ENCODE data around the gene SNRPE.

The SNRPE gene

GRCh38 chr1:203873094-203873493 lies 11.7 kb downstream of the SNRPE start:
- FAIRE-seq: no peak
- DNase-seq (ENCODE audit: insufficient read length, low spot score): no peak

DNA sequence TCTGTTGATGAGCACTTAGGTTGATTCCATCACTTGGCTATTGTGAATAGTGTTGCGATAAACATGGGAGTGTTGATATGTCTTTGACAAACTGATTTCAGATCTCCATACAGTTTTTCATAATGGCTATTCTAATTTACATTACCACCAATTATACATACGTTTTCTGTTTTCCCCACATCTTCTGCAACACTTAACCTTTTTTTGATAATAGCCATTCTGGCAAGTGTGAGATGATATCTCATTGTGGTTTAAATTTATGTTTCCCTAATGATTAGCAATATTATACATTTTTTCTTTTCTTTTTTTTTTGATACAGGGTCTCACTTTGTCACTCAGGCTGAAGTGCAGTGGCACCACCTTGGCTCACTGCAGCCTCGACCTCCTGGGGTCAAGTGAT lies 17.0 kb downstream of the SNRPE start:
- FAIRE-seq (no peak), DNase-seq (ENCODE audit: insufficient read length, low spot score) (no peak)

GRCh38 chr1:203880606-203881005 lies 19.2 kb downstream of the SNRPE start:
- no peak for FAIRE-seq
- no peak for DNase-seq (ENCODE audit: insufficient read length, low spot score)

DNA sequence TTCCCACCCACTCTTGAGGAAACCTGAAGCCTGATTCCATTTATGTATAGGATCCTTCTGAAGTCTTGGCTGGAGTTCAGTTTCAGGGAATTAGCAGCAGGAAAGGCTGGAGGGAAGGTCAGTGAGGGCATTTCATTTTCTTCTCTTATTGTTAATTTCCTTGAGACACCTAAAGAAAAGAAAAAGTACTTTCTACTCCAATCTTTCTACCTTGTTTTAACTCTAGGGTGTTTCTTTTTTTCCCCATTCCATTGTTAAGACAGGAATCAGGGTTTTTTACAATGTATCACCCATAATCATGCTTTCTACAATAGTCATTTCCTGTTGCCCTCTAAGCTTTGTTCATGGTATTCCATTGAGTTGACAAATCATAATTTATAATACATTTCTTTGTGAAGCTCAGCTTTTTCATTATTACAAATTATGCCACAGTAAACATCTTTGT lies 27.4 kb downstream of the SNRPE start:
- DNase-seq (ENCODE audit: insufficient read length, low spot score): no peak
- FAIRE-seq: no peak

DNA sequence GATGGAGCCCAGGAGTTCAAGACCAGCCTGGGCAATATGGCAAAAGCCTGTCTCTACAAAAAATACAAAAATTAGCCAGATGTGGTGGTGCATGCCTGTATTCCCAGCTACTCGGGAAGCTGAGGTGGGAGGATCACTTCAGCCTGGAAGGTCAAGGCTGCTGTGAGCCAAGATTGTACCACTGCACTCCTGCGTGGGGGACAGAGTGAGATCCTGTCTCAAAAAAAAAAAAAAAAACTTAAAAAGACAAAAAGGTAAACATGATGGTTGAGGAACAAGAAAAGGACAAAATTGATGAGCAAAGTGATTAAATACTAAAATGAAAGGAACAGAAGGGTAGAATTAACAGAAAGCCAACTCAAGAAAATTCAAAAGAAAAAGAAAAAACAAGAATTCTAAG lies 30.6 kb downstream of the SNRPE start:
- FAIRE-seq: no peak
- no peak for DNase-seq (ENCODE audit: insufficient read length, low spot score)

DNA sequence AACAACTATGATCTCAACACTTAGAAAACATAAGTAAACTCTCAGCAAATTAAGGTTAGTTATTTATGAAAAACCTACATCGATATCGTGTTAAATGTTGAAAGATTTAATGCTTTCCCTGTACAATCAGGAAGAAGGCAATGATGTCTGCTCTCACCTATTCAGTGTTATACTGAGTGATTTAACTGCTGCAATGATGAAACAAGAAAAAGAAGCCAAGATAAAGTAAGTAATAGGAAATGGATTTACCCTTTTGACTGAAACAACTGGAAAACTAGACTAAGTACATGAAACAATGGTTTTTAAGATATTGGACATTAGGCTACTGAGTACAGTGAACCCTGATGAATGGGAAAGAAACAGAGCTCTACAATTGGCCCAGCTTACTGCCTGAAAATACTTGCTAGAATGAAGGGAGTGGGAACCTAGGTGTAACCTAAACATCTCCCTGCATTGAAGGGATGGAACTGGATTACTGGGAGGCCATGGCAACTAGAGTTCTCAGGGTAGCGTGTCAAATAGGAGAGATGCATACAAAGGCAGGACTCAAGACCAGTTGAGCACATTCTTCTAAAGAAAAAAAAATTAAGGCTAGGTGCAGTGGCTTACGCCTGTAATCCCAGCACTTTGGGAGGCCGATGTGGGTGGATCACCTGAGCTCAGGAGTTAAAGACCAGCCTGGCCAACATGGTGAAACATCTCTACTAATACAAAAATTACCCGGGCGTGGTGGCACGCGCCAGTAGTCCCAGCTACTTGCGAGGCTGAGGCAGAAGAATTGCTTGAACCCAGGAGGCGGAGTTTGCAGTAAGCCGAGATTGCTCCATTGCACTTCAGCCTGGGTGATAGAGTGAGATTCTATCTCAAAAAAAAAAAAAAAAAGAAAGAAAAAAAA lies 37.3 kb downstream of the SNRPE start:
- FAIRE-seq: no peak
- DNase-seq (ENCODE audit: insufficient read length, low spot score): no peak

GRCh38 chr1:203899353-203899716 lies 37.9 kb downstream of the SNRPE start:
- DNase-seq (ENCODE audit: insufficient read length, low spot score): no peak

DNA sequence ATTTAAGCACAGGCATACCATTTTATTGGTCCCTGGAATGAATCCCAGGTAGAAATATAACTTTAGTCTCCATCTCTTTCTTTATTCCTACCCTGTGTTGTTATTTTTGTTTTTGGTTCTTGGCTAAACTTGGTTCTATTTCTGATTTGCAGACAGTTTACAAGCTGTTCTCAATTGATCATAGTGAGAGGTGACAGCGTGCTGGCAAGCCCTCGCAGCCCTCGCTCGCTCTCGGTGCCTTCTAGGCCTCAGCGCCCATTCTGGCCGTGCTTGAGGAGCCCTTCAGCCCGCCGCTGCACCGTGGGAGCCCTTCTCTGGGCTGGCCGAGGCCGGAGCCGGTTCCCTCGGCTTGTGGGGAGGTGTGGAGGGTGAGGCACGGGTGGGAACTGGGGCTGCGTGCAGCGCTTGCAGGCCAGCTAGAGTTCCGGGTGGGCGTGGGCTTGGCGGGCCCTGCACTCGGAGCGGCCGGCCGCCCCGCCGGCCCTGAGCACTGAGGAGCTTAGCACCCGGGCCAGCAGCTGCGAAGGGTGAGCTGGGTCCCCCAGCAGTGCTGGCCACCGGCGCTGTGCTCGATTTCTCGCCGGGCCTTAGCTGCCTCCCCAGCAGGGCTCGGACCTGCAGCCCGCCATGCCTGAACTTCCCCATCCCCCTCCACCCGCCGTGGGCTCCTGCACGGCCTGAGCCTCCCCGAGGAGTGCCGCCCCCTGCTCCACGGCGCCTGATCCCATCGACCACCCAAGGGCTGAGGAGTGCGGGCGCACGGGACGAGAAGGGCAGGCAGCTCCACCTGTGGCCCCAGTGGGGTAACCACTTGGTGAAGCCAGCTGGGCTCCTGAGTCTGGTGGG lies 38.7 kb downstream of the SNRPE start:
- FAIRE-seq (no peak), DNase-seq (ENCODE audit: insufficient read length, low spot score) (no peak)

More at GRCh38 chr1:203899353-203899716, 37.9 kb downstream of the SNRPE start:
- FAIRE-seq: no peak

GRCh38 chr1:203901581-203901980 lies 40.2 kb downstream of the SNRPE start:
- DNase-seq (ENCODE audit: insufficient read length, low spot score) (no peak), FAIRE-seq (no peak)

DNA sequence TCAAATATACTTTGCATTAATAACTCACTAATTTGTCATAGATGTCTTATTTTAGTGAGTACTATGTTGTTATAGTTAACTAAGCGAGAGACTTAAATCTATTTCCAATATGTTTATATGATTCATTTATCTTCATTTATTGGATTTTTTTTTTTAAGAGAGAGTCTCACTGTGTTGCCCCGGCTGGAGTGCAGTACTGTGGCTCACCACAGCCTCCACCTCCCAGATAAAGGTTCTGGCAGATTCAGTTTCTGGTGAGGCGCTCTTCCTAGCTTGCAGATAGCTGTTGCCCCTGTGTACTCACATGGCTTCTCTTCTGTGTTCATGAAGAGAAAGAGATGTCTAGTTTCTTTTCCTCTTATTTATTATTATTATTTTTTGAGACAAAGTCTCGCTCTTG lies 43.9 kb downstream of the SNRPE start:
- DNase-seq (ENCODE audit: insufficient read length, low spot score): no peak
- FAIRE-seq: no peak

DNA sequence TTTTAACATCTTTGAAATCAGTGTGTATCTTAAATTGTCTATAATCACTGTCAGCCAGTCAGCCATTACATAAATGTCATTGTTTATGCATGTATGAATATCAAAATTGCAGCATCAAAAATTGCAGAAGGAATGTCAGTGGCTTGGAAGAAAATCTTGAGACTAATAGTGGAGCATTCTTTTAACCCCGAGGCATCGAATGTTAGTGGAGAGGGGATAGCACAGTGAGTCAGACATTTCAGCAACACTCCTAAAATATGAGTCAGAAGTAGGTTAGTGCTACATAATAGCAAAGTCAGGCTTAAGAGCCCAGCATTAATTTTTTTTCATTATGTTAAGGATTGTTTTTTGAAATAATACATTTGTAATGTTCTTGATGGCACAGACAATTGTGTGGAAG lies 45.5 kb downstream of the SNRPE start:
- no peak for FAIRE-seq

GRCh38 chr1:203907901-203908300 lies 46.5 kb downstream of the SNRPE start:
- DNase-seq (ENCODE audit: insufficient read length, low spot score): no peak
- no peak for FAIRE-seq

More for the DNA sequence above, 45.5 kb downstream of the SNRPE start:
- no peak for DNase-seq (ENCODE audit: insufficient read length, low spot score)

GRCh38 chr1:203911806-203912205 lies 50.4 kb downstream of the SNRPE start:
- no peak for FAIRE-seq
- DNase-seq (ENCODE audit: insufficient read length, low spot score): no peak

- FAIRE-seq: no peak
- DNase-seq (ENCODE audit: insufficient read length, low spot score): no peak
These were observed 51.7 kb downstream of the SNRPE start for GRCh38 chr1:203913073-203913521.

DNA sequence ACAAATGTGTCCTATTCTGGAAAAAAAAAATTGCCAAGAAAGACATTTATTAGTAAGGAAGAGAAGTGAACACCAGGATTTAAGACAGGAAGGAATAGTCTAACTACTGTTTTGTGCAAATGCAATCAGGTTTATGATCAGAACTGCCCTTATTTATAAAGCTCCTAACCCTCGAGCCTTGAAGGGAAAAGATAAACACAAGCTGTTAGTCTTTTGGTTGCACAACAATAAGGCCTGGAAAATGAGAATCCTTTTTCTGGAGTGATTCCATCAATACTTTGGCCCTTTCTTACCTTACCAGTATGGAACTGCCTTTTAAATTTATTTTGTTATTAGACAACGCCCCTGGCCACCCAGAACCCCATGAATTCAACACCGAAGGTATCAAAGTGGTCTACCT lies 52.9 kb downstream of the SNRPE start:
- DNase-seq (ENCODE audit: insufficient read length, low spot score) (no peak), FAIRE-seq (no peak)

GRCh38 chr1:203915811-203916210 lies 54.4 kb downstream of the SNRPE start:
- FAIRE-seq (no peak), DNase-seq (ENCODE audit: insufficient read length, low spot score) (no peak)

- no peak for FAIRE-seq
- DNase-seq (ENCODE audit: insufficient read length, low spot score): no peak
These were observed 55.4 kb downstream of the SNRPE start for GRCh38 chr1:203916756-203917155.
